ENCODE results near the gene C11orf21.
A peak's percentile ranks its signal among the peaks of the same experiment; 100 is the strongest.

Gene C11orf21

GRCh38 chr11:2260491-2261364 lies 41.0 kb downstream of the C11orf21 start:
- no peaks in the 10 kb centered on the region for H3K36me3 ChIP-seq (ENCODE audit: low read length)
- no peaks in the 10 kb centered on the region for H3K9me3 ChIP-seq (ENCODE audit: insufficient read depth, low read length)

GRCh38 chr11:2259897-2260451 lies 41.7 kb downstream of the C11orf21 start:
- no peak overlapping the region for H3K9ac ChIP-seq (ENCODE audit: low read length)
- H3K4me2 ChIP-seq (ENCODE audit: low read depth, low read length, poor library complexity, severe bottlenecking): no peak overlapping the region
- no peaks in the 10 kb centered on the region for H3K79me2 ChIP-seq (ENCODE audit: insufficient read depth, low read length)
- H3K27ac ChIP-seq (ENCODE audit: low read depth, low read length): no peak overlapping the region
- no peak overlapping the region for H2AFZ ChIP-seq (ENCODE audit: low read depth, low read length, severe bottlenecking)
- H4K20me1 ChIP-seq (ENCODE audit: low read depth, low read length): no peaks in the 10 kb centered on the region
- no peaks in the 10 kb centered on the region for H3K36me3 ChIP-seq (ENCODE audit: low read length)
- H3K9me2 ChIP-seq (replicated peaks; ENCODE audit: insufficient read depth, low read length): no peaks in the 10 kb centered on the region
- H3K27me3 ChIP-seq (ENCODE audit: low read length): no peaks in the 10 kb centered on the region
- no peak overlapping the region for H3K4me3 ChIP-seq (ENCODE audit: insufficient read depth, low read length, poor library complexity, severe bottlenecking)
- TF ChIP-seq CTCF (IDR thresholded peaks at IDR 0.05; ENCODE audit: insufficient read depth, low read length, poor library complexity, severe bottlenecking) (no peak), EZH2phosphoT487 (conservative IDR thresholded peaks at IDR 0.05; ENCODE audit: low read length) (no peak)
- no peaks in the 10 kb centered on the region for H3F3A ChIP-seq (ENCODE audit: insufficient read depth)
- H3K9me3 ChIP-seq (ENCODE audit: insufficient read depth, low read length): no peaks in the 10 kb centered on the region

More at GRCh38 chr11:2260491-2261364, 41.0 kb downstream of the C11orf21 start:
- H4K20me1 ChIP-seq (ENCODE audit: low read depth, low read length): no peaks in the 10 kb centered on the region
- no peak for TF ChIP-seq CTCF (IDR thresholded peaks at IDR 0.05; ENCODE audit: insufficient read depth, low read length, poor library complexity, severe bottlenecking)
- 0 out of 2 replicates have a peak, but pooled peaks have one; percentile 40 for TF ChIP-seq EZH2phosphoT487 (conservative IDR thresholded peaks at IDR 0.05; ENCODE audit: low read length)
- no peaks in the 10 kb centered on the region for H3K79me2 ChIP-seq (ENCODE audit: insufficient read depth, low read length)
- H2AFZ ChIP-seq (ENCODE audit: low read depth, low read length, severe bottlenecking): no peak overlapping the region
- H3K27ac ChIP-seq (ENCODE audit: low read depth, low read length): no peak overlapping the region
- no peak overlapping the region for H3K4me2 ChIP-seq (ENCODE audit: low read depth, low read length, poor library complexity, severe bottlenecking)
- H3K4me3 ChIP-seq (ENCODE audit: insufficient read depth, low read length, poor library complexity, severe bottlenecking): no peak overlapping the region
- no peaks in the 10 kb centered on the region for H3F3A ChIP-seq (ENCODE audit: insufficient read depth)
- H3K27me3 ChIP-seq (ENCODE audit: low read length): no peaks in the 10 kb centered on the region
- no peaks in the 10 kb centered on the region for H3K9me2 ChIP-seq (replicated peaks; ENCODE audit: insufficient read depth, low read length)
- H3K9ac ChIP-seq (ENCODE audit: low read length): no peak overlapping the region

GRCh38 chr11:2259466-2259830 lies 42.3 kb downstream of the C11orf21 start:
- H3K9me3 ChIP-seq (ENCODE audit: insufficient read depth, low read length): no peaks in the 10 kb centered on the region
- no peak overlapping the region for H2AFZ ChIP-seq (ENCODE audit: low read depth, low read length, severe bottlenecking)
- H3K9ac ChIP-seq (ENCODE audit: low read length): no peak overlapping the region
- H3K4me3 ChIP-seq (ENCODE audit: insufficient read depth, low read length, poor library complexity, severe bottlenecking): no peak overlapping the region
- H3K36me3 ChIP-seq (ENCODE audit: low read length): no peaks in the 10 kb centered on the region
- no peaks in the 10 kb centered on the region for H4K20me1 ChIP-seq (ENCODE audit: low read depth, low read length)
- H3K27ac ChIP-seq (ENCODE audit: low read depth, low read length): no peak overlapping the region
- TF ChIP-seq CTCF (IDR thresholded peaks at IDR 0.05; ENCODE audit: insufficient read depth, low read length, poor library complexity, severe bottlenecking): no peak
- no peak for TF ChIP-seq EZH2phosphoT487 (conservative IDR thresholded peaks at IDR 0.05; ENCODE audit: low read length)
- no peaks in the 10 kb centered on the region for H3K9me2 ChIP-seq (replicated peaks; ENCODE audit: insufficient read depth, low read length)
- H3K79me2 ChIP-seq (ENCODE audit: insufficient read depth, low read length): no peaks in the 10 kb centered on the region
- no peaks in the 10 kb centered on the region for H3K27me3 ChIP-seq (ENCODE audit: low read length)
- no peaks in the 10 kb centered on the region for H3F3A ChIP-seq (ENCODE audit: insufficient read depth)
- H3K4me2 ChIP-seq (ENCODE audit: low read depth, low read length, poor library complexity, severe bottlenecking): no peak overlapping the region
